ENCODE data around the gene CCDC154.

CCDC154 gene

GRCh38 chr16:1393613-1394176, 50.7 kb downstream of the CCDC154 start:
- no peak for DNase-seq (ENCODE audit: low read depth in 4 of 4, low spot score in 1 of 4)

DNA sequence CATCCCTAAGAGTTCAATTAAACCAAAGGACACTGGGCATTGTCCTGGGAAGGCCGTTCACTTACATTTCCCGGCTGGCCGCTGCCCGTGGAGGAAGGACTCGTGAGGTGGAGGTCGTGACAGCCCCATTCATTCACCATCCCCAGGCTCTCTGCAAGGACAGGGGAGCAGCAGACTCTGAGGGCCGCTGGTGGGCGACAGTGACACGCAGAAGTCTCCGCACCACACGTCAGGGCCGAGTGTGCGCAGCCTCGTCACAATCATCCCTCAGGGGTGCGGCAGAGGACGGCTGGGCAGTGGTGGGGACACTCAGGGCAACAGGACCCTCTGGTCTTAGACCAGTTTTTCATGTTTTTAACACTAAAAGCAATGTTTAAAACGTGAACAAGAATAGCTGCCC, 51.5 kb downstream of the CCDC154 start:
- DNase-seq (ENCODE audit: low read depth in 4 of 4, low spot score in 1 of 4) = no peak

DNA sequence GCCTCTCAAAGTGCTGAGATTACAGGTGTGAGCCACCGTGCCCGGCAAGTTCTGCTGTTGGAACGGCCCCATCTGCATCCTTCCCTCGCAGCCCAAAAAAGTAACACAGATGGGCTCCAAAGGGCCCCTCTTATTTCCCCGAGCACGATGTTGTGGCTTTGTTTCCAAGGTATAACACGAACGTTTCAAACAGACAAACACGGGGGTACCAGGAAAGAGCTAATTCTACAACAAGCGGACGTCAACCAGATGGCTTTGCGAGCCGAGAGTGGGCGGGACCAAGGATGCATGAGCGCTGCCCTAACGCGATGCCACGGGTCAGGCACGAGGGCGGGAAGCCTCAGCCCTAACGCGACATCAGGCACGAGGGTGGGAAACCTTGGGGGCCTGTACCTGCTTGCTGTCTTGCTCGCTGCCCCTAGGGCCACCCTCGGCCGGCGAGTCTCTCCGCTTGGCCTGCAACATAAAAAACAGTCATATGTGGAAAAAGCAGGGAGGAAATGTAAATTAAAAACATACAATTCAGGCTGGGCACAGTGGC, 54.0 kb downstream of the CCDC154 start:
- no peak for DNase-seq (ENCODE audit: low read depth in 4 of 4, low spot score in 1 of 4)

DNA sequence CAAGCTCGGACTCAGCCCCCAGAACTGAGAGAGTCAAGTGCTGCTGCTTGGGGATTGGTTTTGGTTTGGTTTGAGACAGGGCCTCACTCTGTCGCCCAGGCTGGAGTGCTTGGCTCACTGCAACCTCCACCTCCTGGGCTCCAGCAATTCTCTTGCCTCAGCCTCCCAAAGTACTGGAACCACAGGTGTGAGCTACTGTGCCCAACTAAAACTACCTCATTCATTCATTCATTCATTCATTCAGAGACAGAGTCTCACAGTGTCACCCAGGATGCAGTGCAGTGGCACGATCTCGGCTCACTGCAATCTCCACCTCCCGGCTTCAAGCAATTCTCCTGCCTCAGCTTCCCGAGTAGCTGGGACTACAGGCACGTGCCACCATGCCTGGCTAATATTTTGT, 54.6 kb downstream of the CCDC154 start:
- DNase-seq (ENCODE audit: low read depth in 4 of 4, low spot score in 1 of 4) = no peak

GRCh38 chr16:1387331-1387730, 57.0 kb downstream of the CCDC154 start:
- DNase-seq (ENCODE audit: low read depth in 4 of 4, low spot score in 1 of 4) = no peak

DNA sequence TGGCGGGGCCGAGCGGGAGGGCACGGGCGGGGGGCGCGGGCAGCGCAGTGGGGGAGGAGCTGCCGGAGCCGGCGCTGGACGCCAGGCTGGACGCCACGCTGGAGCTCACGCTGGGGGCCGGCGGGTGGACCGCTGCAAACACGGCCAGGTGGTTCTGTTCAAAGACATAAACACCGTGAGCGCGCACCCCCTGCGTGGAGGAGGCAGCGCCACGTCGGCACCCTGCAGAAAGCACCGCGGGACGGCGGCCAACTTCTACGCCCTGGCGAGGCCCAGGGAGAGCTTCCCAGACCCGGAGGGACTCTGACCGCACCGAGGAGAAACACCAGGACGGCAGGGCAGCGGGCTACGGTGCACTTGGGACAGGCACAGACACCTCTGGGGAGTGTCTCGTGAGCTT, 59.1 kb downstream of the CCDC154 start:
- DNase-seq (ENCODE audit: low read depth in 4 of 4, low spot score in 1 of 4) = no peak

Data from stimulated activated CD4-positive, alpha-beta T cell treated with anti-CD3 and anti-CD28 coated beads, Interleukin-1b, Interleukin-23, amount 100 ng/mL, for 24 hours (primary cell).